Endothelial cell of umbilical vein (primary cell): Measurements from ENCODE around the gene TMEM18. TPM values are rescaled to one million over a fixed set of nuclear protein-coding genes. Genes with fewer than 3 reads are reported as not detected.

Experiments
- BruUV-seq: library from RNA; stranded (reverse); fragments of 400-500 nt; replicated peaks from 2 replicates; lab custom pipeline; 2021; lab: Mats Ljungman, UMichigan
- CTCF ChIA-PET: fragments of 300-600, 350-600 bp; sonication (Branson Sonifier 250); formaldehyde crosslinking; loops from one replicate; lab custom pipeline; 2021; ENCODE audit warnings: antibody characterized with exemption, inconsistent platforms; lab: Charles Lee
- POLR2A ChIA-PET: fragments of 300-600, 350-600 bp; sonication (Branson Sonifier 250); formaldehyde crosslinking; loops from one replicate; lab custom pipeline; 2021; ENCODE audit warnings: antibody characterized with exemption, inconsistent platforms; lab: Charles Lee
- DNase-seq: peaks from one replicate; pipeline ENCODE4 v3.0.0-alpha.2; 2011; ENCODE audit warnings: low read depth, low spot score
- FAIRE-seq: peaks from 2 replicates; lab custom pipeline; 2011; peaks lifted over from hg19 to GRCh38; lab: Jason Lieb, UNC
- H2AFZ ChIP-seq: 2 replicates; pipeline ENCODE4 v1.6.0; 2012; ENCODE audit warnings: low read depth, low read length, control low read depth, inconsistent platforms
- H3K27ac ChIP-seq: 2 replicates; pipeline ENCODE4 v1.5.1; 2011; ENCODE audit warnings: low read depth, mild to moderate bottlenecking, control low read depth, low read length, moderate library complexity; ENCODE audit not compliant: insufficient read depth
- H3K27me3 ChIP-seq, 2 experiments: 2 replicates each; pipeline versions ENCODE4 v1.6.0 to v1.6.1; 2011; ENCODE audit warnings: low read length in 2 of 2, mixed read lengths in 1 of 2; ENCODE audit not compliant: control insufficient read depth in 2 of 2, insufficient read depth in 2 of 2
- H3K36me3 ChIP-seq, 2 experiments: 2 replicates in 1 of 2; 3 replicates in 1 of 2; pipeline ENCODE4 v1.5.1; 2011; ENCODE audit warnings: low read length in 2 of 2, mild to moderate bottlenecking in 1 of 2, moderate library complexity in 1 of 2; ENCODE audit not compliant: control insufficient read depth in 2 of 2, insufficient read depth in 2 of 2; ENCODE audit errors: extremely low read depth in 1 of 2
- H3K4me1 ChIP-seq: 3 replicates; pipeline ENCODE4 v1.5.1; 2011; ENCODE audit warnings: mild to moderate bottlenecking, low read length; ENCODE audit not compliant: control insufficient read depth, insufficient read depth; ENCODE audit errors: extremely low read depth
- H3K4me2 ChIP-seq: 2 replicates; pipeline ENCODE4 v1.6.1; 2011; ENCODE audit warnings: low read length, control low read depth, mixed read lengths; ENCODE audit not compliant: insufficient read depth
- H3K4me3 ChIP-seq, 3 experiments: fragments of 200-600 bp in 1 of 3; sonication (generic), shearing (Covaris generic) in 1 of 3; replicated peaks in 1 of 3; 2 replicates each; pipeline ENCODE4 v1.5.1; 2011 to 2016; ENCODE audit warnings: control low read depth in 3 of 3, low read length in 3 of 3, mild to moderate bottlenecking in 2 of 3, inconsistent platforms in 1 of 3, low read depth in 1 of 3, moderate library complexity in 1 of 3; ENCODE audit not compliant: insufficient read depth in 1 of 3
- H3K79me2 ChIP-seq: 2 replicates; pipeline ENCODE4 v1.6.0; 2012; ENCODE audit warnings: low read length, inconsistent platforms; ENCODE audit not compliant: control insufficient read depth, insufficient read depth
- H3K9ac ChIP-seq: replicated peaks from 2 replicates; pipeline ENCODE3; 2011; ENCODE audit warnings: low read length, control low read depth; ENCODE audit not compliant: insufficient read depth; ENCODE audit errors: extremely low read depth
- H3K9me1 ChIP-seq: replicated peaks from 3 replicates; pipeline ENCODE4 v1.6.0; 2011; ENCODE audit warnings: mild to moderate bottlenecking, low read length; ENCODE audit not compliant: control insufficient read depth, insufficient read depth; ENCODE audit errors: extremely low read depth
- H3K9me3 ChIP-seq: replicated peaks from 2 replicates; pipeline ENCODE4 v1.5.1; 2012; ENCODE audit warnings: low read length, inconsistent platforms; ENCODE audit not compliant: control insufficient read depth, insufficient read depth
- H4K20me1 ChIP-seq: replicated peaks from 2 replicates; pipeline ENCODE3; 2011; ENCODE audit warnings: mild to moderate bottlenecking, low read length; ENCODE audit not compliant: control insufficient read depth, insufficient read depth; ENCODE audit errors: extremely low read depth
- CTCF ChIP-seq, 2 donors: IDR thresholded peaks; 1 replicate in 1 of 2; 2 replicates in 1 of 2; pipeline ENCODE4 v1.5.1; 2011; ENCODE audit warnings: low read length in 2 of 2, mild to moderate bottlenecking in 2 of 2, moderate library complexity in 2 of 2, control low read depth in 1 of 2, inconsistent platforms in 1 of 2, low read depth in 1 of 2; ENCODE audit not compliant: insufficient read depth in 1 of 2; ENCODE audit errors: extremely low read depth in 1 of 2
- EZH2 ChIP-seq: IDR thresholded peaks from 2 replicates; pipeline ENCODE4 v1.6.1; 2012; ENCODE audit warnings: borderline replicate concordance, low read depth, mild to moderate bottlenecking, moderate library complexity, low read length, inconsistent platforms; ENCODE audit not compliant: severe bottlenecking
- FOS ChIP-seq: IDR thresholded peaks from 2 replicates; pipeline ENCODE4 v1.6.1; 2011; ENCODE audit warnings: mild to moderate bottlenecking, low read length, moderate library complexity, borderline replicate concordance; ENCODE audit not compliant: insufficient read depth
- GATA2 ChIP-seq: IDR thresholded peaks from 2 replicates; pipeline ENCODE4 v1.7.0; 2011; ENCODE audit warnings: low read depth, mild to moderate bottlenecking, moderate library complexity, mixed read lengths, low read length; ENCODE audit not compliant: insufficient read length, insufficient read depth
- JUN ChIP-seq: IDR thresholded peaks from 2 replicates; pipeline ENCODE4 v1.6.1; 2011; ENCODE audit warnings: borderline replicate concordance, low read depth; ENCODE audit not compliant: insufficient read length, insufficient read depth
- MYC ChIP-seq: IDR thresholded peaks from one replicate; pipeline ENCODE4 v1.6.1; 2011; ENCODE audit warnings: mild to moderate bottlenecking, low read depth, low read length
- POLR2A ChIP-seq: IDR thresholded peaks from 2 replicates; pipeline ENCODE4 v1.6.1; 2012; ENCODE audit warnings: low read depth, mild to moderate bottlenecking, control low read depth, low read length
- POLR2AphosphoS5 ChIP-seq: IDR thresholded peaks from 2 replicates; pipeline ENCODE4 v1.6.1; 2012; ENCODE audit warnings: low read depth, mild to moderate bottlenecking, control low read depth, low read length, moderate library complexity; ENCODE audit not compliant: insufficient read depth
- dilution Hi-C: fragments of 300-500 bp; cut with MboI; formaldehyde crosslinking; loops from one replicate; pipeline ENCODE4 v1.15.0; 2019; ENCODE audit warnings: low sequenced_read_pairs; ENCODE audit not compliant: extremely low pct_ligation_motif_present
- intact Hi-C: fragments of 100-400 bp; cut with micrococcal nuclease; formaldehyde crosslinking; loops from one replicate; pipeline ENCODE4 v1.10.0; 2022
- polyA plus RNA-seq, 4 experiments: library from polyadenylated mRNA; depleted of rRNA in 3 of 4; stranded (reverse) in 3 of 4; unstranded in 1 of 4; fragments of >200 nt; gene quantifications; 2 replicates each; pipeline versions ENCODE4 v1.2.1 to v1.2.3, GENCODE V29; 2011 to 2012; ENCODE audit warnings: missing spikeins in 1 of 4
- total RNA-seq: library from RNA; stranded (reverse); gene quantifications from 2 replicates; pipeline ENCODE4 v1.2.3, GENCODE V29; 2021
- TF ChIP-seq, protein P1 (sequence below): IDR thresholded peaks from 2 replicates; pipeline ENCODE4 v1.6.1; 2011; ENCODE audit not compliant: insufficient read depth, insufficient read length

Gene TMEM18
- total and polyA plus RNA-seq, 2 donors (not counting 3 experiments of a cell fraction or from before 2014, with no cell fraction given) = 19.1 to 23.1 TPM

DNA sequence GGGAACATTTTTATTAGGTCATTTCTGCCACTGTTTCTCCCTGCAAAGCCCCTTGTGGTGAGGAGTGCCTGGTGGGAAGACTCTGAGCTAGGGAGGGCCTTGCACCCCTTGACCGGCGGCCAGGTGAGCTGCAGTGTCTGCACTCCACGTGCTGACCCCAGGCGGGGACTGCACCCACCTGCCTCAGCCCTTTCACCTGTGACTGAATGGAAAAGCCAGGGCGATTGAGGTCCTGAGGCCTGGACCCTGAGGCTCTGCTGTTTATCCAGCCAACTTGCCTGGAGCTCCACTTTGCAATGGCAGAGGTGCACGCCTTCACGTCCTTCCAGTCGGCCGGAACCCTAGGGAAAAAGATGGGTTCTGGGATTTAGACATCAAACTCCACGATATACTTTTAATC lies 53.1 kb downstream of the TMEM18 start:
- intact Hi-C loops = no loop called here
- H3K79me2 ChIP-seq = no peaks in the 10 kb centered on the region

More for the DNA sequence above, 53.1 kb downstream of the TMEM18 start:
- dilution Hi-C loops = no loop called here
- ChIA-PET POLR2A (no interaction called here), CTCF (no interaction called here)
- DNase-seq (no peak), FAIRE-seq (no peak)
- Histone ChIP-seq H3K9ac (no peak overlapping the region), H3K4me1 (no peaks in the 10 kb centered on the region), H3K9me3 (no peaks in the 10 kb centered on the region), H3K4me2 (no peak overlapping the region), H3K27me3 (no peaks in the 10 kb centered on the region), H3K4me3 (no peak overlapping the region), H2AFZ (no peak overlapping the region), H3K27ac (no peak overlapping the region), H4K20me1 (no peaks in the 10 kb centered on the region), H3K9me1 (no peaks in the 10 kb centered on the region), H3K36me3 (no peaks in the 10 kb centered on the region)
- TF ChIP-seq GATA2 = no peak
- no peak for TF ChIP-seq JUN
- no peak for TF ChIP-seq POLR2AphosphoS5
- no peak for TF ChIP-seq MYC
- TF ChIP-seq, protein P1, sequence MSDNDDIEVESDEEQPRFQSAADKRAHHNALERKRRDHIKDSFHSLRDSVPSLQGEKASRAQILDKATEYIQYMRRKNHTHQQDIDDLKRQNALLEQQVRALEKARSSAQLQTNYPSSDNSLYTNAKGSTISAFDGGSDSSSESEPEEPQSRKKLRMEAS = no peak
- TF ChIP-seq FOS = no peak
- no peak for TF ChIP-seq EZH2
- no peak for TF ChIP-seq CTCF (IDR thresholded peaks at IDR 0.05; ENCODE audit: extremely low read depth in 1 of 2, insufficient read depth in 1 of 2, low read depth in 1 of 2, low read length in 2 of 2)
- TF ChIP-seq POLR2A = no peak
- BruUV-seq = no TSS peak
